ENCODE data around the gene CATSPERE.

DNA sequence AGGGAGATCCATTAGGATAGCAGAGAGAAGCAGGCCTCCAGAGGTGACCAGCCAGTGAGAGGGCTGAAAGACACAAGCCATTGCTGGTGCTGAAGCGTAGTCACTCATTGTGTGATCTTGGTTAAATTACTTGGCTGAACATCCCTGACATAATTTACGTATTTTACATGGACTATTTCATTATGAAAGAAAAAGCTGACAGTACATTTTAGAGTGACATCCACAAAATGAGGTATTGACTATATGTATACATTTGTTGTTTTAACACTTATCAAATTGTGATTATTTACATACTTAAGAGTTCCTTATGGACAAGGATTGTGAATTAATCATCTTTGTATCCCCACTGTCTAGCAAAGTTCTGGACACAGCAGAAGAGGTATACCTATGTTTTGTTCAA lies 206.7 kb downstream of the CATSPERE start:
- TF ChIP-seq POLR2AphosphoS5 (IDR thresholded peaks at IDR 0.05; ENCODE audit: low read length), result no peak
- no peak for TF ChIP-seq EZH2 (IDR thresholded peaks at IDR 0.05; ENCODE audit: borderline replicate concordance, control insufficient read depth, low read depth, low read length)
- TF ChIP-seq, protein P1, sequence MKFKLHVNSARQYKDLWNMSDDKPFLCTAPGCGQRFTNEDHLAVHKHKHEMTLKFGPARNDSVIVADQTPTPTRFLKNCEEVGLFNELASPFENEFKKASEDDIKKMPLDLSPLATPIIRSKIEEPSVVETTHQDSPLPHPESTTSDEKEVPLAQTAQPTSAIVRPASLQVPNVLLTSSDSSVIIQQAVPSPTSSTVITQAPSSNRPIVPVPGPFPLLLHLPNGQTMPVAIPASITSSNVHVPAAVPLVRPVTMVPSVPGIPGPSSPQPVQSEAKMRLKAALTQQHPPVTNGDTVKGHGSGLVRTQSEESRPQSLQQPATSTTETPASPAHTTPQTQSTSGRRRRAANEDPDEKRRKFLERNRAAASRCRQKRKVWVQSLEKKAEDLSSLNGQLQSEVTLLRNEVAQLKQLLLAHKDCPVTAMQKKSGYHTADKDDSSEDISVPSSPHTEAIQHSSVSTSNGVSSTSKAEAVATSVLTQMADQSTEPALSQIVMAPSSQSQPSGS (IDR thresholded peaks at IDR 0.05; ENCODE audit: low read length), result no peak
- TF ChIP-seq JUND (IDR thresholded peaks at IDR 0.05; ENCODE audit: low read depth, low read length), result no peak
- TF ChIP-seq CTCF (IDR thresholded peaks at IDR 0.05 in 2 of 3, conservative IDR thresholded peaks at IDR 0.05 in 1 of 3; ENCODE audit: control insufficient read depth in 2 of 3, extremely low read depth in 1 of 3, insufficient read depth in 1 of 3, low read depth in 3 of 3, low read length in 3 of 3), result no peak
- TF ChIP-seq, protein P2, sequence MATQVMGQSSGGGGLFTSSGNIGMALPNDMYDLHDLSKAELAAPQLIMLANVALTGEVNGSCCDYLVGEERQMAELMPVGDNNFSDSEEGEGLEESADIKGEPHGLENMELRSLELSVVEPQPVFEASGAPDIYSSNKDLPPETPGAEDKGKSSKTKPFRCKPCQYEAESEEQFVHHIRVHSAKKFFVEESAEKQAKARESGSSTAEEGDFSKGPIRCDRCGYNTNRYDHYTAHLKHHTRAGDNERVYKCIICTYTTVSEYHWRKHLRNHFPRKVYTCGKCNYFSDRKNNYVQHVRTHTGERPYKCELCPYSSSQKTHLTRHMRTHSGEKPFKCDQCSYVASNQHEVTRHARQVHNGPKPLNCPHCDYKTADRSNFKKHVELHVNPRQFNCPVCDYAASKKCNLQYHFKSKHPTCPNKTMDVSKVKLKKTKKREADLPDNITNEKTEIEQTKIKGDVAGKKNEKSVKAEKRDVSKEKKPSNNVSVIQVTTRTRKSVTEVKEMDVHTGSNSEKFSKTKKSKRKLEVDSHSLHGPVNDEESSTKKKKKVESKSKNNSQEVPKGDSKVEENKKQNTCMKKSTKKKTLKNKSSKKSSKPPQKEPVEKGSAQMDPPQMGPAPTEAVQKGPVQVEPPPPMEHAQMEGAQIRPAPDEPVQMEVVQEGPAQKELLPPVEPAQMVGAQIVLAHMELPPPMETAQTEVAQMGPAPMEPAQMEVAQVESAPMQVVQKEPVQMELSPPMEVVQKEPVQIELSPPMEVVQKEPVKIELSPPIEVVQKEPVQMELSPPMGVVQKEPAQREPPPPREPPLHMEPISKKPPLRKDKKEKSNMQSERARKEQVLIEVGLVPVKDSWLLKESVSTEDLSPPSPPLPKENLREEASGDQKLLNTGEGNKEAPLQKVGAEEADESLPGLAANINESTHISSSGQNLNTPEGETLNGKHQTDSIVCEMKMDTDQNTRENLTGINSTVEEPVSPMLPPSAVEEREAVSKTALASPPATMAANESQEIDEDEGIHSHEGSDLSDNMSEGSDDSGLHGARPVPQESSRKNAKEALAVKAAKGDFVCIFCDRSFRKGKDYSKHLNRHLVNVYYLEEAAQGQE (IDR thresholded peaks at IDR 0.05; ENCODE audit: low read depth, low read length), result no peak
- TF ChIP-seq IRF5 (IDR thresholded peaks at IDR 0.05; ENCODE audit: borderline replicate concordance), result no peak
- TF ChIP-seq FOS (IDR thresholded peaks at IDR 0.05; ENCODE audit: borderline replicate concordance, extremely low read depth, insufficient read length), result no peak
- no peak for TF ChIP-seq MXI1 (IDR thresholded peaks at IDR 0.05; ENCODE audit: low read depth, low read length)

All from GM12878 (cell line).